Stimulated activated CD8-positive, alpha-beta memory T cell treated with anti-CD3 and anti-CD28 coated beads, Interleukin-2, amount 100 ng/mL, for 48 hours (primary cell): ENCODE measurements around the gene CYP24A1.
A peak's percentile ranks its signal among the peaks of the same experiment; 100 is the strongest.

Experiments used
- DNase-seq, 2 donors: peaks; one replicate each; pipeline ENCODE4 v3.0.0-alpha.2; 2020; ENCODE audit warnings: low read depth in 2 of 2

CYP24A1 gene

GRCh38 chr20:54203281-54203680, 29.5 kb upstream of the CYP24A1 start:
- DNase-seq: no peak

GRCh38 chr20:54201268-54201846, 27.6 kb upstream of the CYP24A1 start:
- DNase-seq: no peak

GRCh38 chr20:54200487-54201267, 26.9 kb upstream of the CYP24A1 start:
- DNase-seq: no peak

- DNase-seq: peak; percentile 33 to 53
Observed at GRCh38 chr20:54199721-54200176, 26.0 kb upstream of the CYP24A1 start.

- DNase-seq: no peak
Observed at GRCh38 chr20:54199283-54199682, 25.5 kb upstream of the CYP24A1 start.

GRCh38 chr20:54197621-54198604, 24.1 kb upstream of the CYP24A1 start:
- no peak for DNase-seq

- no peak for DNase-seq
Observed at GRCh38 chr20:54195483-54196472, 22.0 kb upstream of the CYP24A1 start.

GRCh38 chr20:54194724-54195438, 21.1 kb upstream of the CYP24A1 start:
- no peak for DNase-seq

- no peak for DNase-seq
Observed at GRCh38 chr20:54193817-54194216, 20.0 kb upstream of the CYP24A1 start.

GRCh38 chr20:54190217-54190616, 16.4 kb upstream of the CYP24A1 start:
- no peak for DNase-seq

GRCh38 chr20:54189630-54190029, 15.8 kb upstream of the CYP24A1 start:
- no peak for DNase-seq

- no peak for DNase-seq
Observed at GRCh38 chr20:54188132-54188849, 14.5 kb upstream of the CYP24A1 start.

GRCh38 chr20:54184904-54185626, 11.3 kb upstream of the CYP24A1 start:
- no peak for DNase-seq

GRCh38 chr20:54184071-54184470, 10.3 kb upstream of the CYP24A1 start:
- DNase-seq: no peak

- no peak for DNase-seq
Observed at GRCh38 chr20:54180931-54181330, 7.1 kb upstream of the CYP24A1 start.

- no peak for DNase-seq
Observed at GRCh38 chr20:54179946-54180345, 6.2 kb upstream of the CYP24A1 start.

GRCh38 chr20:54178256-54178655, 4.5 kb upstream of the CYP24A1 start:
- no peak for DNase-seq

- no peak for DNase-seq
Observed at GRCh38 chr20:54177378-54177777, 3.6 kb upstream of the CYP24A1 start.

GRCh38 chr20:54176610-54177009, 2.8 kb upstream of the CYP24A1 start:
- no peak for DNase-seq
